ENCODE measurements around the gene KIF26B.

The KIF26B gene

DNA sequence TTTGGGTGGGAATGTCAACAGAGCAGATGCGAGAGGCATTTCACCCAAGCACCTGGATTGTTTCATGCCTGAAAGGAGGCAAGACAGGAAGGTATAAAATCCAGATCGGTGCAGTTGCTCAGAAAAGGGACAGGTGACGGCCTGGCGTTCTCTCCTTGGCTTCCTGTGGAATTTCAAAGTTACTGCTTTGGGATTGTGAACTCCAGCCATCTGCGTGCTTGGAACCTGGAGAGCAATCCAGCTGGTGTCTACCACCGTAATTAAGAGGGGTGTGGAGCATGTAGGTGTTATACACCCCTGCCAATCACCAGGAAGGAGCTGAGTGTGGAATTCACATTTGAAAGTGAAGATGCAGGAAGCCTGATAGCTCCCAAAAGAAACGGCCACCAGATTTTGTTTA is 286.1 kb downstream of the KIF26B start:
- DNase-seq: no peak

DNA sequence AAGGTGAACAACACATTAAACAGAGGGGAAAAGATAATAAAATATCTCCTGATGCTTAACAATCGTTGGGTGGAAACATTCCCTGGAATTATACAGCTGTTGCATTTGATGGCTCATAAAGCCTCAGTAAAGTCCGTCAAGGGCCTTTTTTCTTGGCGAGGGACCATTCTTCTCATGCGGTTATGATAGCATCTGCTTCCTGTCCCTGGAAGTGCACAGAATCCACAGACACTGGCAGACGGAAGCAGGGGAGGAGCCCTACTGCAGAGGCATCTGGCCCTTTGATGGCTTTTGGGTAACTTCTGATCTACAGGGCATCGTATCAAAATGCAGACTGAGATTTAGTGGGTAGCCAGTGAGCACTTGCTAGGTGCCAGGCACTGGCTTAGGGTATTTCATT is 286.9 kb downstream of the KIF26B start:
- DNase-seq: no peak

DNA sequence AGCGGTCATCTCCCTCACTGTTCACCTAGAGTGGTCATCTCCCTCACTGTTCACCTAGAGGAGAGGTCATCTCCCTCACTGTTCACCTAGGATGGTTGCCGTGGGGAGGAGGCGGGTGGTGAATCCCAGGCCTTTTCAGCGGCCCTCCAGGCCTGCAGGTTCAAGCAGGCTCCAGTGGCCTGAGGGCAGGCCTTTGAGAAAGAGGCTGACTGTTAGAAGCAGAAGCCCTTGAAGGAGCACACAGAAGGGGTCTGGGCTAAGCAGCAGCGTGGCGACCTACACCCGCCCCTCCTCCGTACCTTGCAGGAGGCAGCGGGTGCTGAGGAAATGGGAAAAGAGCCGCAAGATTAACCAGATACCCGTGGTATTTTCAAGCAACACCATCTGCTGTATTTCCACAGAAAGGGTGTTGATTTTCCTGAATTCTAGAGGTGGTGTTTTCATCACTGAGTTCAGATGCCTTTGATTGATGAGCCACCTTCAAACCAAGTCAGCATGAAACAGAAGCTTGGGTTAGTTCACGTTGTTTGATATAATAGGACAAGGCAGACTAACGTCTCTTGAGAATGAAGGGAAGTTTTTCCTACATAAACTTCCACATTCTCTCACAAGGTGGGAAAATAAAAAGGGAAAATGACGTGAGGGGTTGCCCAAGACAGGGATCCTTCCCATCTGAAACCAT is 289.5 kb downstream of the KIF26B start:
- no peak for DNase-seq

DNA sequence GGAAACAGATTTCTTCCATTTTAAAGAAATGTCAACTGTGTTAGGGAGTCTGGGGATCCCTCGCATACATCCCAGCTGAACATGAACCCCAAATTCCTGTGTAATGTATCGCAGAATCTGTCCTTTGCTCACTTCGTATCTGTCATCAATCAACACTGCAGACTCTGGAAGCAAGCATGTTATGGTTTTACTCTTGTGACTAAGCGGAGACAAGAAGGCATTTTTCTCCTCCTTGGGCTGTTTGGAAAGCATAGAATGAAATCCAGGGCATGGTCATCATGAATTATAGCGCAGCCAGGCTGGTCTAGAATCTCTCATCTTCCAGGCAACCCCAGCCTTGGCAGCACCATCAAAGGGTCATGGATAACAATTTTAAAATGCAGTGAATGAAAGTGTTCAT is 290.2 kb downstream of the KIF26B start:
- DNase-seq: no peak

DNA sequence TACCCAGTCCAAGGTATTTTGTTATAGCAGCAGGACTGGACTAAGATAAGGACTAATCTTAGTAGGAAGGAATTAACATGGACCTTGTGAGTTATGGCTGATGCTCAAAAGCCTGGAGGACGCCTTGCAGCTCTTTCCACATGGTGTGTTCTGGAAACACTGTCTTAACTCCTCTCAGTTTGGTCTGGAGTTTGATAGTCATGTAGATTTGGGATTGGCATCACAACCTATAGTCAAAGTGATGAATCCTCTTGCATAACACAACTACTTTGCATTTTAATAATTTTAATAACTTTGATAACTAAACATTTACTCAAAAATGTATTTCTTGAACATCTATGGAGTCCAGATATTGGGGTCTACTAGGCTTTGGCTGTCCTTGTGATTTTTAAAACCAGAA is 293.7 kb downstream of the KIF26B start:
- no peak for DNase-seq

DNA sequence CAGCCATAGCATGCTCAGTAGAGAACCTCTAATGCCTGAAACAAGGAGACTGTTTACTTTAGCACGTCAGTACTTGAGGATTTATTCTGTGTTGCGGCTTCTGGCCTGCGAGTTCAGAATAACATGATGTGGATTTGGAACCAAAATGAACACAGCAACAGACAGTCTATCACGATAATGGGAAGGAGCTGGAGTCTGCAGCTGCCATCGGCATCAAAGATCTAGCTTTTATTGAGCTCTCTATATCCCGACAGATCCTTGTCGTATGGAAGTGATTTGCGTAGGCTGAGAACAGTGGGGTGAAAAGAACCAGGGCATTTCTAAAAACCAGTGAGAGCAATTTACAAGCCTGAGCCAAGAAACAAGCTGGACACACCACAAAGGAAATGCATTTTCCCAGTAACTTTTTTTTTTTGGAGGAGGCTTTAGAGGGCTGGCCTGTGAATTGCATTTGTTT is 294.2 kb downstream of the KIF26B start:
- no peak for DNase-seq

DNA sequence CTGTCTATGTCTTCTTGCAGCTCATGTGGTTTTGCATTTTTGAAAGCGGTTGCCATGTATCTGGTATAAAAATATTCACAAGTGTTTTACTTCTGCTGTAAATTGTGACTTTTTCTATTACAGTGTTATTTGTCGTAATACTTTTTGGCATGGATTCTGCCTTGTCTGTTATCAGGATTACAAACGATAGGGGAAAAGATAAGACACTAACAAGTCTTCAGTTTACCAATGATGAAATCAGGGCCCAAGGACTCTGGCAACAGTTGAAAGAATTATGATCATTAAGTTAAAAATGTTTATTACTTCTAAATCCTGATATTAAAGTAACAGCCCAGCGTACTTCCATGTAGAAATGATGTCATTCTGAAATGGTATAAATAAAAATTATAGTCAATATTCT is 298.8 kb downstream of the KIF26B start:
- DNase-seq: no peak

DNA sequence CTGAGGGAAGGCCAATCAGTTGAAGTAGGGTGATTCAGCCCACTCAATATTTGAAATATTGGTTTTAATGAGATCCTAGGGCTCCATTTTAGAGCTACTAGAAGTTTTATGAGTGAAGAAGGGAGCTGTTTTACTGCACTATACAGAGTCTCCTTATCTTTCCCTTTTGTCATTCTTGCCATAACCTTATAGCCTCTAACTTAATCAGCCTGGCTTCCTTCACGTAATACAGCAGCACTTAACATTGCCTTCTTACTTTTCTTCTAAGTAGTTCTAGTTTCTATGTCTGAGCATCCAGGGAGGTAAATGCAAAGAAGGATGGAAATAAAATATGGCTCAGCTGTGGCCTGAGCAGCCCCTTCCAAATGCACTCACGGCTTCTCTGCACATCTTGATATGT is 299.3 kb downstream of the KIF26B start:
- DNase-seq: no peak

DNA sequence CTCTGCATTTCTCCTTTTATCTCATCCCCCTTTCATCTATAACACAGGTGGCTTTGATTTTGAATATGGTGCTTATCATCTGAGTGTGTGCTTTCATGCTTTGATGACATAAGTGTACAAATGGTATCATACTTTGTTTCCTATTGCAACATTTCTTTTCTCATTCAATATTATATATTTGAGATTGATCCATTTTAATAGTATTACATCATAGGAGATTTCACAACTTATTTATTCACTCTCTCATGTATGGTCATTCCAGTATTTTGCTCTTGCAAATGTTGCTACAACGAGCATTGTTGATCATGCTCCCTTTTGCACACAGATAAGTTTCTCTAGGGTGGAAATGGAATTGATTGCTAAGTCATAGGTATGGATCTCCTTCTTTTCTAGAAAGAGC is 302.8 kb downstream of the KIF26B start:
- DNase-seq: no peak

DNA sequence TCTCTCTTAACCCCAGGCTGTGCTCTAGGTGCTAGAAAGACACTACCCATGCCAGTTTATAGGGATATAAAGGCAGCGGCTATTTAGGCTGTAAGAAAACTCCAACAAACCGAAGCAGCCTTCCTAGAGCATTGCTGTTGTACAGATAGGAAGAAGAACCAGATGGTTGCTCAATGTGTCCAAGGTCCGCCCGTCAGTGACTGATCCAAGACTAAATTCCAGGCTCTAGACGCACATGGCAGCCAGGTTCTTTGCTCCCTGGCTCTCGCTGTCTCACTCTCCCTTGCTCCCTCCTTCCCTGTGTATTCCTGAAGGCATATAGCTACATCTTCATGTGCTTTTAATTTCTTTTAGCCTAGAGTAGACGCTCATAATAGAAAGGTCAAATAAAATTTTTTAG is 303.4 kb downstream of the KIF26B start:
- no peak for DNase-seq

DNA sequence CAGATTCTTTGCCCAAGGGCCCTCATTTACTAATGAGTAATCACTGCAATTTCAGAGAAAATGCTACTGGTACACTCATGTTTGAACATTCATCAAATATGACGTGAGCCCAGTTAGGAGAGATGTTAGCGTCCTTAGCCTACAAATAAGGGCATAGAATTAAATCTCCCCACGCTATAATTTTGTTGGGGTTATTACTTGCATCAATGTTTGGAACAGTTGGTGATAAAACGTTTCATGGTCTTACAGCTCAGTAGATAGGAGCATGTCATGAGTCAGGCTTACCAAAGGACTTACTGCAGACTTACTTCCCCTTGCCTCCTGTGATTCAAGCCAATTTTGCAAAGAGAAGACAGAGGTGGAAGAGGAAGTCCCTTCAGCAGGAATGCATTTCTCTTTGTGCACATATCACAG is 304.0 kb downstream of the KIF26B start:
- DNase-seq: no peak

DNA sequence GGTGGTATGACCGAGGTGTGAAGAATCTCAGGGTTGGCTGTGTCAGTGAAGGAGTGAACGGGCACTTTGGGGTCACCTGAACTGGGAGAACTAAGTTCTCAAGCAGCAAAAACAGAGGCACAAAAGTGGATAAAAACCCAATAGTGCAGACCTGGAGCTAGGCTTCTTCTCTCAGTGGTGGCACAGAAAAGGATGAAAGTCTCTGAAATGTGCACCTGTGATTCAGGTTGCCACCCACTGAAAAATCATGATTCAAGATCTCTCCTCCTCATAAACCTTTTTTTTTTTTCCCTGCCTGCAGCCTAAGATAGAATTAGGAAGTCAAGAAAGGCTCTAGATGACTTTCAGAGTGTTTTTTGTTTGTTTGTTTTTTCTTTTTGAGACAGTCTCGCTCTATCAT is 304.8 kb downstream of the KIF26B start:
- no peak for DNase-seq

DNA sequence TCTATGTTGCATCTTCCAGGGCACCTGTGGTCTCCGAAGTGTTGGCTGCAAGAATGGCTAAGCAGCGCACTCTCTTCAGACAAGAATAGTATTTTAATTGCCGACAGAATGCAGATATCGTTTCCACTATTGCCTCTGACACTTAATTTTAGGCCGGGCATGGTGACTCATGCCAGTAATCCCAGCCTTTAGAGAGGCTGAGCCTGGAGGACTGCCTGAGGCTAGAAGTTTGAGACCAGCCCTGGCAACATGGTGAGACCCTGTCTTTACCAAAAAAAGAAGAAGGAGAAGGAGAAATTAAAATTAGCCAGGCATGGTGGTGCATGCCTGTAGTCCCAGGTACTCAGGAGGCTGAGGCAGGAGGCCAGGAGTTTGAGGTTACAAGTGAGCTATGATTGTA is 306.9 kb downstream of the KIF26B start:
- DNase-seq: no peak

DNA sequence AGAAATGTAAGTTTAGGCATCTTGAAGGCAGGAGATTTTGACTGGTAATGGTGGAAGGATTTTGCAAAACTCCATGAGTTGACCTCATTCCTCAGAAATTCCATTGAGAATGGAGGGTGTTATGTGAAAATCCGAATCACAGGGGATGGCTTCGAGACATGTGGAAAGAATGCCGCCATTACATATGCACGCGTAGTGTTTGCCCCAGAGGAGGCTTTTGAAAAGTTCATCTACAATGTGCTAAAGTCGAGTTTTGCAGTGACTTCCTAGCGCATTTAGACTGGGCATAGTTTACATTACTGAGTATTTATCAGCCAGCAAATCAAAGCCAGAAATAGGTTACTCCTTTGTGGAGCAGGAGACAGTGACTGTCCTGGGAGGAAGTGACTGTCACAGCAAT is 307.4 kb downstream of the KIF26B start:
- DNase-seq: no peak

DNA sequence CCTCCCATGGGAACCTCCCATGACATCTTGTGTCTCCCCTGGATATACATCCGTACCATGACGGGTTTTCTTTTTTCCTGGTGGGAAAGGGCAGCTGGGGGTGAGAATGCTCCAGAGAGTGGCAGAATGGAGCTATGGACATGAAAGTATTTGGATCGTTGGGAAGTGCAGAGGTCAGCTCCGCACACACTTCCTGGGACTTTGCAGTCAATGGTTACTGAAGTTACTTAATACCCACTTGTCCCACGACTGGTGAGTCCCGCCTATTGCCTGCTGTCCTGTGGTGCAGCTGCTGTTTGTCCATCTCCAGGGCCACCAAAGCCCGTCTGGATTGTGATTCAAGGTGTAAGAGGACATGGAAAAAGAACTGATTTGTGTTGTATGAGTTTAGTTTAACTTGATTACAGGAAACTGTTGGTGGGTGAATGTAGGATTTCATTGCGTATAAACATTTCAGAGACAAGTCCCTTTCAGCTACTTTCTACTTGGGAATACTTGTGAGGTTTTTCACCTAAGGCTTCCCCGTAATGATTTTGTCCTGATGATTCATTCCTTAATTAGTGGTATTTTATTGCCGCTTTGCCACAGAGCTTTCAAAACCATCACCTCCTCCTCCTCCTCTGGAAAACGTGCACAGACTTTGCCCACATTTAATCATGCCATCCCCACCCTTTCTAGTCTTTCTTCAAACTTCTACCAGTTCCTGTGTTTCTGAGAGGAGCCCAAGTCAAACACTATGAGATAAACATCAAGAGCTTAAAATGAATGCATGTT is 308.8 kb downstream of the KIF26B start:
- DNase-seq: no peak

DNA sequence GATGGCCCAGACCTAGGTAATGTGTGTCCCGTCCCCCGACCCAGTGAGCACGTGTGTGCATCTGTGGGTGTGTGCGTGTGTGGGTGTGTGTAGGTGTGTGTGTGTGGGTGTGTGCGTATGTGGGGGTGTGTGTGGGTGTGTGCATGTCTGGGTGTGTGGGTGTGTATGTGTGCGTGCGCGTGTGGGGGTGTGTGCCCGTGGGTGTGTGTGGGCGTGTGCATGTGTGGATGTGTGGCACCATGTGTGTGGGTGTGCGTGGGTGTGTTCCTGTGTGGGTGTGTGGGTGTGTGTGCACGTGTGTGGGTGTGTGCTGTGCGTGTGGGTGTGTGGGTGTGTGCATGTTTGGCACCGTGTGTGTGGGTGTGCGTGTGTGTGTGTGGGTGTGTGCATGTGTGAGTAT is 309.5 kb downstream of the KIF26B start:
- DNase-seq: no peak

DNA sequence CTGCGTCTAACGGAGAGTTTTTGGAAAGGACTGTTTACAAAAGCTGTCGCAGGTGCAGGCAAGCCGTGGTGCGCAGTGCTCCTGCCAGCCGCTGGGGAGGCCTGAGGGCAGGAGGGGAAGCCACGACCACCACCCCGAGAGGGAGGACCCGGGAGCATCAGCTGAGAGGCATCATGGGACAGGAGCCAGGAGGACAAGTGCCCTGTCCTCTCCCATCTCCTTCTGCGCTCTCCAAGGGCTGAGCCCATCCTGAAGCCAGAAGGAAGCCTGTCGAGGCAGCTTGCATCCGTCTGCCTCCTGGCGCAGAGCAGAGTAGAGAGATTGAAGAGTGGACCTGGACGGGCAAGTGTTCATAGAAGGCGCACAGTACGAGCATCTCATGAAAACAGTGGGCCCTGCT is 310.9 kb downstream of the KIF26B start:
- no peak for DNase-seq

DNA sequence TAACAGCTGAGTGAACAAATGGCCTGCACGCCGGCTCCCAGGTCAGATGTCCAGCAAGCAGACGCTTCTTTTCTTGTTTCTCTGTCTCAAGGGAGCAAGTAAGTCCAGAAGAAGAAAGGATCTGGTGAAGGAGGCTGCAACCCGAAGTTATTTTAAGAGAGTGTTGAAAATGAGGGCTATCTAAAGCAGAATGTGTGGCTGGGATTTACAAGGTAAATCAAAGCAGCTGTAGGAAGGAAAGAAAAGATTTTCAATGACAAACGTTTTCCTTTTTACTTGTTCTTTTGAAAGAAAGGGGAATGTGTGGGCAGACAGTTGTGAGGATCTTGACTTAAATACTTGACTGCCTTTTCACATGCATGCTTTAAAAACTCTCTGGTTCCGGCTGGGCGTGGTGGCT is 311.5 kb downstream of the KIF26B start:
- no peak for DNase-seq

DNA sequence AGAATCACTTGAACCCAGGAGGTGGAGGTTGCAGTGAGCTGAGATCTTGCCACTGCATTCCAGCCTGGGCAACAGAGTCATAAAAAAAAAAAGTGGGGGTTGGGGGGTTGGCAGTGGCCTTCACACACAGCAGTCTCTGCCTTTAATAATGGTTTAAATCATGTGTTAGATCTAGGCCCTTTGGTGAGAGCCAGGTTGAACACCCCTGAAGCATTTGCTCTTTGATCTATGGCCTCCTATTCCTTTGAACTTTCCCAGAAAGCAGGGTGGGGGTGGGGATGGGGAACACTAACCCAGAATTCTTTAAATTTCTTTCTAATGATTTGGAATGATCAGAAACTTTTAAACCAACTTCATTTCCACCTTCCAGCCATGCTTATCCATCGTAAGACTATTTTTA is 313.0 kb downstream of the KIF26B start:
- DNase-seq: no peak

DNA sequence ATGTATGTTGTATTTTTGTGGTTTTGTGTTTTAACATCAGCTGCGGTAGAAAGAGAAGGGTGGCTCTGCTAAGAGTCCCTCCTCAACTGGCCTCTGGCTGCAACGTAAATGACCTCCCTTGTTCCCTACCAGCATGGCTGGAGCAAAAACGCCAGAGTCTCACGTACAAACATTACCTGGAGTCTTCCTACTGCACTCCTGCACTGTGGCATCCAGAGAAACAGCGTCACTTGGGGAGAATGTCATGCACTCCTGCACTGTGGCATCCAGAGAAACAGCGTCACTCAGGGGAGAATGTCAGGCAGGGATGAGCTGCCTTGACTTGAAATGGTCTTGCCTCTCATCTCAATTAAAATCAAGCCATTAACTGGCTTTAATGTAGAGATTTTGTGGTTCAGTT is 314.2 kb downstream of the KIF26B start:
- no peak for DNase-seq

DNA sequence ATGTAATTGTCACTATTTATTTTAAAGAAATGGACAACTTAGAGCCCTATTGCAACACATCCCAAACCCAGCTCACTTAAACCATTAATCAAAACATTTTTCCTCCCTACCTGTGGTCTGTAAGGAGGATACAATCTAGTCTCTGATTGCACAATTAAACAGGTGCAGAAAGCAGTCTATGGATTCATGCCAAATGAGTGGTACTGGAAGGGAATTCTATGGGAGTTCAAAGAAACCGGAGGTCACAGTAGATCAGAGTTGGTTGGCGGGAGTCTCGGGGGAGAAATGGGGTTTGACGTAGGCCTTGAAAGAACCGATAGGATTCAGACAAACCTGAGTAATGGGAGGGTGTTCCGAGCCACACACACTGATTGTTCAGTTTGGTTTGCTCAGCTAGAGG is 314.9 kb downstream of the KIF26B start:
- no peak for DNase-seq

DNA sequence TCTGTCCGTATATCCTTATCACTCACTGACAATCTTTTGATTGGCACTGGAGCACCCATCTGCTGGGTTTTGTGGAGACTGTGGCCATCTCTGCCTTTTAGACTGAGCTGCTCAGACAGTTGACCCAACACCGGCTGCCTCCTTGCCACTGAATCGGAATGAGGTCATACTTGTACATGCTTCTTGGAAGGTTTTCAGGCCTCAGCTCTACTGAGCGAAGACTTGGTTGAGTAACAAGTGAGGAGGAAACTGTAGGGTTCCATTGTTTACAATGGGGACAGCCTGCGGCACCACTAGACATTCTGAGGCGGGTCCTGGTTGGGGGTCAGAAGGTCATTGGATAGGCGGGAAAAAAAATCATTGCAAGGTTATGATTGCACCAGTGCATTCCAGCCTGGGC is 320.3 kb downstream of the KIF26B start:
- DNase-seq: no peak

DNA sequence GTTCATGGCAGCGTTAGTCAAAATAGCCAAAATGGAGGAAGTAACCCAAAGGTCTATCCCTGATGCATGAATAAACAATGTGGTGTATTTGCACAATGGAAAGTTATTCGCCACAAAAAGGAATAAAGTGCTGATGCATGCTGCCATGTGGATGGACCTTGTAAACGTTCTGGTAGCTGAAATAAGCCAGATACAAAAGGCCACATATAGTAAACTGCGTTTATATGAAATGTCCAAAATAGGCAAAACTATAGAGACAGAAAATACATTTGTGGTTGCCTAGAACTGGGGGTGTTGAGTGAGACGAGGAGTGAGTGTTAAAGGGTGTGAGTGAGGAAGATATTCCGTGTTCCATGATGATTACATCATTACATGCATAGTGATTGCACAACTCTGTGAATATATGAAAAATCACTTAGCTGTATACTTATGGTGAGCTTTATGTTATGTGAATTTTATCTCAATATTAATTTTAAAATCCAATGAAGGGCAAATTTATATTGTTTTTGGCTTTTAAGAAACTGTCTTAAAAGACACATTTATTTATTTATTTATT is 321.3 kb downstream of the KIF26B start:
- DNase-seq: no peak

DNA sequence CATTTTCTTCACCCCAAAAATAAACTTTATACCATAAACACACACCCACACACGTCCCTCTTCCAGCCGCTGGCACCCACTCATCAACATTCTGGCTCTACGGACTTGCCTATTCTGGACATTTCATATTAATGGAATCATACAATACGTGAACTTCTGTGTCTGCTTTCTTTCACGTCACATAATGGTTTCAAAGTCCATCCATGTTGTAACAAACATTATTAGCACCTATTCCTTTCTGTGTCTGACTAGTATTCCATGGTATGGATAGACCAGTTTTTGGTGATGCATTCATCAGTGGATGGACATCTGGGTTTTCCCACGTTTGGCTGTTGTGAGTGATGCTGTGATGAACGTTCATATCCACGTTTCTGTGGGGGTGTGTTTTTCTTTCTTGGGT is 323.2 kb downstream of the KIF26B start:
- no peak for DNase-seq
